ENCODE measurements around the gene PFN1.
A peak's percentile ranks its signal among the peaks of the same experiment; 100 is the strongest.

The PFN1 gene

GRCh38 chr17:4948166-4948930, at the start of gene PFN1:
Gene PFN1 (minus strand): TSS chr17:4948530. CDS start chr17:4948394, 136 bp downstream.
- DNase-seq, result peak; percentile 91

DNA sequence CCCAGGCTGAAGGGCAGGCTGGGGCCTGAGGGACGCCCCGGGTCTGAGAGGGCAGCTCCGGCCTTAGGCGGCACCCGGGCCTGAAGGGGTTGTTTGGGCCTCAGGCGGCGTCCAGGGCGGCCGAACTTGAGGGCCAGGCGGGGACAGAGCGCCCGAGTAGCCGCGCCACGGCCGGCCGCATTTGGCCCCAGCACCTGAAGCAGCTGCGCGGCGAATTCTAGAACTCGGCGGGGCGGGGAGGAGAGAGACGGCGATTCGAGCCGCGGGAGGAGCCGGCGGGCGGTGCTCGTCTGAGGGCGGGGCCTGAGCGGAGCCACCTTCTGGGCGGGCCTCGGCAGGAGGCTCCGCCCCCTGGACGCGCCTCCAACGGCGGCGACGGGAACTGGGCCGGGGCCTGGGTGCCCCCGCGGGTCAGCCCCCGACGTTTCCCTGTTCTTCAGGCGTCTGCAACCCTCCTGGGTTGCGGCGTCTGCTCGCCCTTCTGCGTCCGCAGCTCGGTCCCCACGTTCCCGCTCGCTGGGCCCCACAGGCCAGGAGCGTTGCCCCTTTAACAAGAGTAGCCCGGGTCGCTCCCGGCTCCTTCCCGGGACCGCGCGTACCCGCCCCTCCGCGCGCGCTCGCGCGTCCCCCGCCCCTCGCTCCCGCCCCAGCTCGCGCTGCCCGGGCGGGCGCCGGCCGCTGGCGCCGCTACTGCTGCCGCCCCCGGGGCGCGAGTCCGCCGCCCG, 49.1 kb upstream of the PFN1 start, which contains the start of the genes INCA1 and KIF1C:
Gene INCA1 (minus strand): TSS at position 221 of the 725 bp plus-strand sequence. CDS start 3,085 bp downstream, outside the sequence.
Gene KIF1C (plus strand): TSS at position 649 of the 725 bp plus-strand sequence. CDS start 2,297 bp downstream, outside the sequence.
- DNase-seq, result peak; percentile 89

GRCh38 chr17:4994081-4994595, 45.8 kb upstream of the PFN1 start:
- no peak for DNase-seq

DNA sequence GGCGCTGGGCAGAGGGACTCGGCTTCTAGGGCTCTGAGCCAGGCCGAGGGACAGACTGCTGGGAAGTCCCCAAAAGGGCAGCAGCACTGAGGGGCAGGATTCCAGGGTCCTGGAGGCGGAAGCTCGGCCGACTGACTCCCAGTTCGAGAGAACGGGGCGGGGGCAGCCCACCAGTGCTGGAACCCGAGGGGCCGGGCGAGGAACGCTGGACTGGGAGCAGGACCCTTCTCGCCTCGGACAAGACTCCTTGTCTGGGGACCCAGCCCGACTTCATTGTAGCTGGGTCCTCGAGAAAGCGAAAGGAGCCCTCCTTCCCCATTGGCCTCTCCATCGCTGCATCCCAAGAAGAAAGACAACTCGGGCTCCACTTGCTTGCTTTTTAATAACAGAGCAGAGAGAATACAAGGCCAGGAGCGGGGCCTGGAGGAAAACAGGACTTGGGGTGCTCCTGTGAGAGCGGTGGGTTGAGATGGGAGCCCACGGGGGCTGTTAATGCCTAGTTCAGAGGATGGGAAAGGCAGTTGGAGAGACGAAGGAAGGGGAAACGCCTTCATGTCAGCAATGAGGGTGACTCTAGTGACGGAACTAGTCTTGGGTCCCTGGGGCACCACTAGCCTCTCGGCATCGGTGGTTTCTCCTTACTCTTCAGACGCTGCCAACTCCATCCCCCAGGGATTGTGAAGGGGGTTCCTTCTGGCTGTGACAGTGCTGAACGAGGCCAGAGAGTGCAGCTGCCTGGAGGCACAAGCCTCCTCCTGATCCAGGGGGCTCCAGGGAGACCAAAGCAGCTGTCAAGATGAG, 39.6 kb upstream of the PFN1 start:
- no peak for DNase-seq

DNA sequence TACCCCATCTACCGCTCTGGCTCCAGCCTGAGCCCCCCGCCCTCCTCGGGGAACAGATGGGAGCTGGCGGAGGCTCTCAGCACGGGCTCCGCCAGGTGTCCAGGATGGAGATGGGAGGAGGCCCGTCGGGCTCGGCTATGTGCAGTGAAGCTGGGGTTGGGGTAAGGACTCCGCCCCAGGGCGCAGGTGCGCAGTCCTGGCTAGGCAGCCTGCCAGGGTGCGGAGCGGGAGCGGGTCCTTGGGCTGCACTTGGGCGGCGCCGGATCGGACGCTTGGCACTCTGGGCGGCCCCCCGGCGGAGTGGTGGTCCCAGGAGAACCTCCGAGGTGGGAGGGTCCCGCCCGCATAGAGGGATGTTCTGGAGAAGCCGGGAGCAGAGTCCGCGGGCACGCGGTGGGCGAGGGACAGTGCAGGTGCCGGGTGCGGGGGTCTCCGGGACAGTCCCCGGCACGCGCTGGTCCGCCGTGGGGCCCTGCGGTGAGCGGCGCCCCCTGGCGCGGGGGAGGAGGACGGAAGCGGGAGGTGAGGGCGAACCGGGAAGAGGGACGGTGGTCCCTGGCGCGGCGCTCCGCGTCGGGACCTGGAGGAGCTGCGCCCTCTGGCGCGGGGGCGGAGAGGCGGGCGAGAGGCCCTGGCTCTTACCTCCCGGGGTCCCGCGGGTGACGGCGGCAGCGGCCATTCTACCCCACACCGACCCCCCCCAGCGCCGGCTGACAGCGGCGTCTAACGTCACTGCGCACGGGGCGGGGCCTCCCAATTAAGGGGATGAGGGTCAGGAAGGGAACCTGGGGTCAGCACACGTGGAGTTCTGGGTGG, 38.8 kb upstream of the PFN1 start, which contains the start of gene CAMTA2:
Gene CAMTA2 (minus strand): TSS at position 725 of the 816 bp plus-strand sequence. CDS start 1,453 bp downstream, outside the sequence.
- DNase-seq, result peak; percentile 88

DNA sequence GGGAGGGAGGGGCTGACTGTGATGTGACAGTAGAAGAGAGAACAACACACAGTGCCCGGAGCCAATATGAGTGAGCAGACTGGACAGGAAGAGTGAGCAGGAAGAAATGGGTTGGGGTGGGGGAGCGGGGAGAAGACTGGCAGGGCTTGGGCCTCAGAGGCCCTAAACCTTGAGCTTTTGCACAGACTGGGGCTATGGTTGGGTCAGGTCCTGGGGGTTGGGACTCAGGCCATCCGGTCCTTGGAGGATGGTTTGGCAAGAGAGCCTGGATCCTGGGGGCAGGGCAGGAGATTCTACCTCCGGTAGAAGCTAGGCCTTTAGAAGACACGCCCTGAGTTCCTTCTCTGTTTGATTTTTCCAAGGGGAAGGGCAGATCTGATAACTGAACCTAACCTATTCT, 38.1 kb upstream of the PFN1 start:
- DNase-seq, result no peak

- DNase-seq, result no peak
Measured at GRCh38 chr17:4982305-4982704, 34.0 kb upstream of the PFN1 start.

- peak; percentile 12 for DNase-seq
Measured at GRCh38 chr17:4980644-4981216, 32.4 kb upstream of the PFN1 start.

GRCh38 chr17:4978726-4979125, 30.4 kb upstream of the PFN1 start:
- DNase-seq, result no peak

DNA sequence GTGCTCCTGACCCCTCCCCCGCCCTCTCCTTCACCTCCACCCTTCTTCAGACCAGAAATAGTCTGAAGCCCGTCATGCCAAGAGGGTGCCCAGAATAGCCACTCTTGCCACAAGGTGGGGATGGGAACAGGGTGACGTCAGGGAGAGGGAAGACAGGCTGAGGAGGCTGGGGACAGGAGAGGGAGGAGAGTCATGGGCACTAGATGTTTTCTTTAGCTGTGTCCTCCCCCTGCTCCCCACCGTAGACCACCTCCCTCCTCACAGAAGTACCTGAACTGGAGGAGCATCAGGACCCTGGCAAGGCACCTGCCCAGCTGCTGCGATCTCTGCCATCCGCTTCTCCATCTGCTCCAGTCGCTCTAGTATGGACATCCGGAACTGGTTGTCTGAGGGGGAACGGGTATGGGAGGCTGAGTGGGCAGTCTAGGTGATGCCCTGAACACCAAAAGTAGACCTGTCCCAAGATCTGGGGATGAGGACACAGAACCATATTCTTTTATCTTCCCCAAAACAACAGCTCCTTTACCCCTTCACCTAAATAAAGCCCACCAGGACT, 25.9 kb upstream of the PFN1 start:
- DNase-seq, result no peak

GRCh38 chr17:4973256-4974114, 25.2 kb upstream of the PFN1 start:
- DNase-seq, result no peak

DNA sequence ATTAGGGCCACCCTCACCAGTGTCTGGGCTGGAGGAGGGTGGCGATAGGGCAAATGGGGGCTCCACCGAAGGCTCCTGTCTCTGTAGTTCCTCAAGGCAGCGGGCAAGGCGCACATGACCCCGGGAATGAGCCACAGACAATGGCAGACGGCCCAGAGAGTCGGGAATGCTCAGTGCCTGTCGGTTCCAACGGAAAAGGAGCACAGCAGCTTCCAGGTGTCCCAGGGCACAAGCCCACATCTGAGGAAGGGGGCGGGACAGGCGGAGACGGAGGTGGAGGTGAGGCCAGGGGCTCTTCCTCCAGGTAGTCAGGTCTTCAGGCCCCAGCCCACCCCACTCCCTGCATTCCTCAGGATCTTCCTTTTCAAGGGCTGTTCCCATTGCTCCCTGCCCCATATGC, 24.4 kb upstream of the PFN1 start:
- DNase-seq, result no peak

DNA sequence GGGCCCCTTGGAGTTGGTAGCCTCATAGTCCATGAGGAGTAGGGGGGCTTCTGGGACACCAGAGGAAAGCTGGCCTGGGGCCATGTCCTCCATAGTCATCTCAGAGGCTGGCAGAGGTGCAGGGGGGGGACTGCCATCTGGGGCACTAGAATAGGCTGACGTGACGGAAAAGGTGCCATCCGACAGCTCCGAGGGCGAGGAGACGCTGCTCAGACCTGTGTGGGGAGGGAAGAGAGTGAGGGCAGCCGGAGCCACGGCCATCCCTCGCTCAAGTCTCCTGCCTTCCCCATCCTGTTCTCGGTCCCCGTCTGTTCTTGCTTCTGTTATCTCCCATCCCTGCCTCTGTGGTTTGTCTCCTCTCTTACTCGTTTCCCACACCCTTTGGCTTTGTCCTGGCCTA, 24.0 kb upstream of the PFN1 start:
- no peak for DNase-seq

- no peak for DNase-seq
Measured at GRCh38 chr17:4971826-4972225, 23.5 kb upstream of the PFN1 start.

DNA sequence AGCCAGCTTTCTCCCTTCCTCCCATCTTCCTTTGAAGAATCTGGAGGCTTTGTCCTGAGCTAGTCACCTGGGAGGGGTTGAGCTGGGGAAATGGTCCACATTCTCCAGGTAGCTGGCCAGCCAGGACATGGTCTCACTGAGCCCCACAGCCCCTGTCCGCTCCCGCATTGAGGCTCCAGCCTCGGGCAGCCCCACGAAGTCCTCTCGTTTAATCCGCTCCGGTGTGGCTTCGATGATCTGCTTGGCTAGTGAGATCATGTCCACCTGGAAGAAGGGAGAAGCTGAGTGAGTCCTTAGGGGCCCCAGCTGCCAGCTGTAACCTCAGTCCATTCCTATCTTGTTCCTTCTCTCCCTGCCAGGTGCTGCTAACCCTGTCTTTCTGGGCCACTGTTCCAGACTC, 21.9 kb upstream of the PFN1 start:
- DNase-seq, result no peak

- peak; percentile 4 for DNase-seq
Measured at GRCh38 chr17:4969551-4970173, 21.3 kb upstream of the PFN1 start.

GRCh38 chr17:4969047-4969550, 20.8 kb upstream of the PFN1 start:
- no peak for DNase-seq

- DNase-seq, result no peak
Measured at GRCh38 chr17:4968486-4969046, 20.2 kb upstream of the PFN1 start.
